GM19455 (cell line): ENCODE results near the gene CADPS2.

ENCODE experiments used
- ATAC-seq: cut with Tn5 transposase; IDR thresholded peaks from one replicate; pipeline ENCODE4 v1.9.1; 2021; ENCODE audit not compliant: unreplicated experiment

The CADPS2 gene

DNA sequence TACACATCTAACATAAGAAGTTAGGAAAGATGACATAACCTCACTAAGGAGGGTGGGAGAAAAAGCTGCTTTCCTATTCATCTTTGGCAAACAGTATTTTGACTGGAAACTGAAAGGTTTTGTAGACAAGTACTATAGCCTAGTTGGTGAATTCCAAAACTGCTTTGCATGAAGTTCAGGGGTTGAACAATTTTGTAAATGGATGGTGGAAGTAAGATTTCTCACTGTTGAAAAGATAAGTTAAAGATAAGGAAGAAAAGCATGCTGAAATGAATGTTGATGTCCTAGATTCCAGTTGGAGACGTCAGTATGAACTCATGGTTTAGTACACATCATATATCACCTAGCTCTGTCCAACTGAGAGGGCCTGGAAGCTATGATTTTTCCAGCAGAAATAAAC is 422.6 kb downstream of the CADPS2 start:
- ATAC-seq, result no peak

DNA sequence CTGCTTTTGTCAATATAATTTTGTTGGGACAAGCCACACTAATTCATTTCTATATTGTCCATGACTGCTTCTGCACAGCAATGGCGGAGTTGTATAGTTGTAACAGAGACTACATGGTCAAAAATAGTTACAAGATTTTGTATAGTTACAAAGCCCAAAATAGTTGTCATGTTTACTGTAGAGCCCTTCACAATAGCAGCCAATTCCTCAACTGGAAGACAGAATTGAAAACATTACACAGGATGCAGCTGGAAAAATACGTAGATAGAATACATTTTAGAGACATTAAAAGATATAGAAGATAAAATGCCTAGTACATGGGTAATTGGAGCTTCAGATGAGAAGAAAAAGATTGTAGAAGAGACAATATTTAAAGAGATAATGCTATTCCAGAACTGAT is 425.3 kb downstream of the CADPS2 start:
- ATAC-seq, result no peak

DNA sequence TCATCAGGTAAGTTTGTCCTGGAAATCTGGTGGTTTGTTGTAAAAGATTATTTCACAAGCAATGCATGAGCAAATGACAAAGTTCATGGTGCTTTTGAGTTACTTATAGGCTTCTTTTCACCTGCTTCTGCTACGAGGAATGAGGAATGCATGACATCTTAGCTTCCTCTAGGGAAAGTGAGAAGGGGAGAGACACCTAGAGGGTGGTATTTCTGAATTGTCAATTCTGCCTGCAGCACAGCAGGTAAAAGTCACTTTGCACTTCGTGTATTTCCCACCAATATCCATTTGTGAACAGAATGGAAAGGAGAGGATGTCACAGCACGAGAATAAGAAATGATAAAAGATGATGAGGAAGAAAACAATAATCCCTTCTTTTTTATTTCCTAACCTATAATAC is 428.3 kb downstream of the CADPS2 start:
- ATAC-seq, result no peak

DNA sequence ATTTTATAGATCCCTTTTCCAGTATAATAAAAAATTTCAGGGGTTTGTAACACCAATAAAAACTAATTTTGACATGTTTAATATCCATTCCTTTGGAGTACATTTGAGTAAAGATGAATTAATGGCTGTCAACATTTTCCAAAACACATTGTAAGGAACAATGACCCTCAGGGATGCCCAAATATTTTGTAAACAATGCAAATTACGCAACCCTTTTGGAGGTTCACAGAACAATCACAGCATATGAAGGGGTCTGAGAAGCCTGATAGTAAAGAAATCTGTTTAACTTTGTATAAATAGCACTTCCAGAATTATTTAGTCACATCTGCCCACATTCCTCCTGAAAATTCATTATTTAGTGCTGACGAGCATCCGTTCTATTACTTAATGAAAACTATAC is 428.9 kb downstream of the CADPS2 start:
- ATAC-seq, result no peak

DNA sequence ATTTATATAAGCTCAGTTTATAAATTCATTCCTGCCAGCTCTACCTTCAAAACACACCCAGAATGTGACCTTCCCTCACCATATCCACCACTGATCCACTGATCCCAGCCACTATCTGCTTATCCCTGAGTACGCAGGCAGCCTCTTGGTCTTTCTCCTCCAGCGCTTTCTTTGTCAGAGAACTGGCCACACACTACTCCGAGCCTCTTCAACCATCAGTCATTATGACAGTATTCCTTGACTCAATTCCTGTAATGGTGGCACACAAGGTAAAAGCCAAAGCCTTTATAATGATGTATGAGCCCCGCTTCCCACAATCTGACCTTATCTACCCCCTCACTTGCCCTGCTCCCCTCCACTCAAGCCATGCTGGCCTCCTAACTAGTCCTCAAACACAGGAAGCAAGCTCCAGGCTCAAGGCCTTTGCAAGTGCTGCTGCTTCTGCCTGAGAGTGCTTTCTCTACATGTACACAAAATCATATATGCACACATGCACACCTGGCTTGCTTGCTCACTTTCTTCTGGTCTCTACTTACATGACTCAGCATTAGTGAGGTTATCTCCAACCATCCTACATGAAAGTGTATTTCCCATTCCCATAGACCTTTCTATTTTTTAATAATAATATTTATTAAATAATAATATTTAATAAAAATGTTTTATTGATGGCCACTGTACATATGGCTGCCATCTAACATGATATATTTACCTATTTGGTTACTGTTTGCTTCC is 431.3 kb downstream of the CADPS2 start:
- no peak for ATAC-seq

DNA sequence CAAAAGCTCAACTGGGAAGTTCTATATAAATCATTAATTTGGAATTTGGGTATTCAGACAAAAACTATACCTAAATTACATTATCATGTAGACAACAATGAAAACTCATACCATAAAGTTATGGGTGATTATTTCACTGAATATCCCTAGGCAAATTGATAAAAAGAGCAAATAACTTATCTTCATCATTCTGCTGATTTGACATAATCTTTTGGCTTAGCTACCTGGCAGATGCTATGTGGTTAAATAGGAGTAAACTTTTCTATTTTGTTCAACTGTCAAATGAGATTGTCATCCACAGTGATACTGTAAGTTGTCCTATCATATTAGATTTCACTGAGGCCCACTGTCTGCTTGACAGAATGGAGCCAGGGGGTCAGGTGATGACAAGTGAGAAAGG is 432.8 kb downstream of the CADPS2 start:
- ATAC-seq, result no peak

DNA sequence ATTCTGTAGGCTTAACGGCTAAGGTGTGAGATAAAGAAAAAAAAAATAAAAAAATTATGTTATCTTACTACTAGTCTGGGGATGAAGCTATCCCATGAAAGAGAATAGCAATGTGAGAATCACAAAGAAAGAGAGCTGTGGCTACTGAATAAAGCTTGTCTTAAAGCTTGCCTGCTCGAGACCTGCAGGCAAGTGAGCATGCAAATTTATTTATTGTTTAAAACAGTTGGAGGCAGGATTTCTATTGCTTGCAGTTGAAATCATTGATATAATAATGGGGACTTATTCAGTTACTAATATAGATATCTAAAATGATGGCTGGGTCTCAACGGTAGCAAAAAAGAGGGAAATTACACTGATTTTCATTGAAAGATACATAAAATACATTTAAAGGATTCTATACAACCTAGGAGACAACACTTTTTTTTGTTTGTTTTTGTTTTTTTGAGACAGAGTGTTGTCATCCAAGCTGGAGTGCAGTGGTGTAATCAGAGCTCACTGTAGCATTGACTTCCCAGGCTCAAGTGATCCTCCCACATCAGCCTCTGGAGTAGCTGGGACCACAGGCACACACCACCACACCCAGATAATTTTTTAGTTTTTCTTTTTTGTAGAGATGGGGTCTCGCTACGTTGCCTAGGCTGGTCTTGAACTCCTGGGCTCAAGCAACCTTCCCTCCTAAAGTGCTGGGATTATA is 437.2 kb downstream of the CADPS2 start:
- ATAC-seq, result no peak

DNA sequence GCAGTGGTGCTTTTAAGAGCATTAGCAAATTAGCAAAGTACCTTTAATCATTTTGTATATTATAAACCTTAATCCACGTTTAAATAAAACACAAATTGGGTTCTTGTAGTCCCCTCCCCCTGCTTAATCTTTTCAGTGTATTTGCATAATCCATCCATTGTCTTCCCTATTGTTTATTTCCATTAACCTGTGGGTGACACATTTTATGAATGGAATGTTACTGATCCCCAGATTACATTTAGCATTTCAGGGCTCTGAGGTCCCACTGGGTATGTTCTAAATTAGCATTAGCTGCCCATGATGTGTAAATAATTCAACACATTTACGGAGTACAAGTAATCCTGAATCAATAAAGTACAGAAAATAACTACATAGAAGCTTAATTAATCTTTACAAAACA is 443.3 kb downstream of the CADPS2 start:
- ATAC-seq, result no peak

DNA sequence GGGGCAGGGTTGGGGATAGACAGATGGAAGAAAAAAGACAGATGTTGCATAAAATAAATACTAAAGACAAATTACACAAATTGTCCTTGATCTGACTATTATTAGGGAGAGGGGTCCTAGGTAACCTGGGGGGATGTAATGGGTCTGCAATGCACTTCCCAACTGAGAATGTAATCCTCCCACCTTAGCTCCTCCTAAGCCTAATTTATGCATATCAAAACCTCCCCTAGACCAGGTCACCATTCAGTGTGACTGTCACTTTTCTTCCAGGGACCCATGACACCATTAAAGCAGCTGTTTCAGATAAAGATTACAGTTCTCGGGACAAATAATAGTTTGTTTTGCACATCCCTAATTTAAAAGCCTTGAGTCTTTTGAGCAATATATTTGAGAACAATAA is 447.8 kb downstream of the CADPS2 start:
- ATAC-seq, result no peak

DNA sequence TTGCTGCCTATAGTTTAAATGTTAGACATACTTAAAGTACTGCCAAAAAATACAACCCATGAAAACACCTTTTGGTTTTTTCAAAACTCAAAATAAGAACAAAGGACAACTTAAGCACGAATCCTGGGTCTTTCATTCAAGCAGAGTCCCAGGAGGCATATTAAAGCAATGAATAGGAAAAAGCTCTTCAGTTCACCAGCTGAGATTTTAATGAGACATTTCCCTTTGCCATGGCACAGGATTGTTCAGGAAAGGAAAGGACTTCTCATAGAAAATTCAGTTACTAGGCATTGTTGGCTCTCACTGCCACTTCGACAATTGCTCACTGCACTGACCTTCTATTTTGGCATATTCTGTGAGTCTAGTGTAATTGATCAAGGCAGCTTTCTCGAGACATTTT is 448.3 kb downstream of the CADPS2 start:
- ATAC-seq, result no peak

DNA sequence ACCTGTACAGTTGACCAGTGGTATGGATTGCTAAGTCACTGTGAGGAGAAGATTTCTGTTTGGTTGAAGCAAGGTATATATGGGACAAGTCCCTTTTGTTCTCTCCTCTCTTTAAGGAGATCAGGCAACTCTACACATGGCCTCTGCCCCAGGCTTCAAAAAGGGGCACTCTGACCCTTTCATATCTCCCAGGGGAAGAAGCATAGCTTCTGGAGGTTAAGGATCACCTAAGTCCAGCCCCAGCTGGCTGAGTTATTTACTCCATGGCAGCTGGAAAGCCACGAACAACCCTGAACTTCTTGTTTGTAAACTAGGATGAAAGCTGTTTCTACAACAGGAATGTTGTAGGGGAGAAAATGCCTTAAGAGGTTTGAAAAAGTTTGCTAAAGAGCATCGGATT is 452.5 kb downstream of the CADPS2 start:
- ATAC-seq, result no peak

DNA sequence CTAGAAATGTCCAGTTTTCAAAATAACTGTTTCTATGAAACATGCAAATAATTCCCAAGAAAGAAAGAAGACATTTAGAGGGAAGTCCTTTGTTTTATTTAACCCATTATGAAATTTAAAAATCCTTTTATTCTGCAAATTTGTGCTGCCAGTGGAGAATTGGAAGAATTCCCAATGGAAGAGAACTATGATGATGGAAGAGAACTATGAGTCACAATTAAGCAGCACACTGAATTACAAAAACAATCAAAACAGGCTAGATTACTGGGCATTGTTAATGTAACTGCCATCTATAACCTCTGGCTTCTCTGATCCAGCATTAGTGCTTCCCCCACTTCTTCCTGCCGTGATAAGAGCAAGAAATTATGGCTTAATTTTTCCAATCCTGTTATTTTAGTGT is 455.6 kb downstream of the CADPS2 start:
- ATAC-seq, result no peak

DNA sequence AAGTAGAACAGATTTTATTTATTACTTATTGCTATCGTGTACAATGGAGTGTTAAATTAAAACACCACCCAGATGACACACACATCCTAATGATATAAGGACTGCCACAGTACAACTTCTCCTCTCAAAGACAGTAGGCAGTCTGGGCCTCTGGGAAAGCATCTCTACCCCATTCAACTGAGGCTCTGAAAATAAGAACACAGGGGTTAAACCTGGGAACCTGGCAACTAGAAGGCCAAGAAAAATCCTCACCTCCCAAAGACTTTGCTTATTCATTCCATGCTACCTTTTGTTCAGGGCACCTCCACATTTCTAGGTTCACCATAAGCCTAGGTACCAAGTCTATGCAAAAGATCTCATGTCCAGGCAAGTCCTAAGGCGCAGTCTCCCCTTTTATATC is 456.3 kb downstream of the CADPS2 start:
- ATAC-seq, result no peak

DNA sequence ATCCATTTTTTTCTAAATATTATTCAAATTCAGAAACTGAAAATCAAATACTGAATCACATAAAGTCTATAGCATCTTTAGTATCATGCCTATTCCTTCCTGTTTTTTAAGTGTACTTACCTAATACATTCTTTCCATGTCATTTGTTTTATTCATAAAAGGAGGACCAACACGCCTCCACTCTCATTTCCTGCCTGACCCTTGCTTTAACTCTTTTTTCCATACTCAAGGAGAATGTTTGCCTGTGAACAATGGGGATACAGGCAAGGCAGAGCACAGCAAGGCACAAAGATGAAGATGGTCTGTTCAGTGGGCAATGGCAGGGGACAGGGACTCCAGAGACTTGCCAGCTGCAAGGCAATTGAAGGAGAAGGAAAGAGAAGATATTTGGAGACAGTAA is 460.5 kb downstream of the CADPS2 start:
- no peak for ATAC-seq

DNA sequence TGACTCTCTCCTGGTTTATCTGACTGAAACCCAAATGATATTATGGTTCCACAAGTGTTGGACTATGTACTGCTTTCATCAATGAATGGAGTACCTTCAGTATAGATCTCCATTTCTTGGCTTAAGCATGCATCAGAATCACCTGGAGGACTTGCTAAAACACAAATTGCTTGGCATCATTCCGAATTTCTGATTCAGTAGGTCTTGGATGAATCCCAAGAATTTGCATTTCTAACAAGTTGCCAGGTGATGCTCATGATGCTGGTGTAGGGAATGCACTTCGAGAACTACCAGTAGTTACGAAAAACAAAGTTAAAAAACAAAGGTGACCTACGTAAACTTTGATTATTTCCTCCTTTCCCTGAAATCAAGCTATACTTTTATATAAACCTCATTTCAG is 462.7 kb downstream of the CADPS2 start:
- ATAC-seq, result no peak

DNA sequence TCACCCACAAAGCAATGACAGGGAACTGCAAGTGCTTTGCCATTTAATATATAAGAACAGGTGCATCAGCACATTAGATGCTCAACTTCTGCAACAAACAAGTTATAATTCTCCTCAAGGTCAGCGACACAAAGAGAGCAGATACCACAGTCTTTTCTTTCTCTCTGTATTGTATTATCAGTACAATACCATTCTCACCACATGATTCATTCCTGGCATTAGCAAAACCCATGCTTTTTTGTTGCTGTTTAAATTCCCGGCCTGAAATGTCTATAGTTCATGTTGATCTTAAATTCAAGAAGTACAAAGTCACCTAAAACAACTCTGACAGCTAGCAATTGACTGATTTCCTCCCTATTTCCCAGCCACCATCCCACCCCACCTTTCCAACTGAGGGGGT is 469.9 kb downstream of the CADPS2 start:
- ATAC-seq, result no peak

DNA sequence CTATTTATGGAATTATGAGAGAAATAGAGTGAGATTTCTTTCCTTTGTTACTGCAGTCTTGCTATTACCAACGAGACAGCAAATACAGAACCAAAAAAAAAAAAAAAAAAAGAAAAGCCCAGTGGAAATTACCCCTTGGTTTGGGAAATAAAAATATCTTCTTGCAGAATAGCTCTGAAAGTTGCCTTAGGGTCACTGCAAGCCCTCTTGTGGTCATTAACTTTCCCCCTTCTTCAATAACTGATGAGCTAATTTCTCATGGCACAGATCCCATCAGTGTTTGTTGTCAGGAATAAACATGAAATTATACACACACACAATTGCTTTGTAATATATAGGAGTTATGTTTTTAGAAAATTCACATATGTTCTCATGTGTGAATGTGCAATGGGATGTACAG is 470.8 kb downstream of the CADPS2 start:
- ATAC-seq, result no peak

DNA sequence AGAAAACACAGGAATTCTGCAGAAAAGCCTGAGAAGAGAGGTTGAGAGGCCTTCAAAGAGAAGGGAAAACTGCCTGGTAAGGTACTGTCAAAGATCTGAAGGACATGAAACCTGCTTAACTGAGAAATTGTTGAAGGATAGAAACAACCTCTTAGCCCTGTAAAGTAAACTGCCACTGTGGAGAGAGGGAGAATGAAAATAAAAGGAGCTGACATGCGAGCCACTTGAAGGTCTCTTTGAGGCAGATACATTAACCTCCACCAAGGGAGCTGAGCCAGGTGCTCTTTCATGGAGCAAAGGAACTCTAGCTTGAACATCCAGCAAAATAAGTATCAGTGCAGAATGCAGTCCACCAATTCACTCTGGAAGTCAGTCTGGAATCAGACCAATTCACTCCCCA is 472.9 kb downstream of the CADPS2 start:
- no peak for ATAC-seq

DNA sequence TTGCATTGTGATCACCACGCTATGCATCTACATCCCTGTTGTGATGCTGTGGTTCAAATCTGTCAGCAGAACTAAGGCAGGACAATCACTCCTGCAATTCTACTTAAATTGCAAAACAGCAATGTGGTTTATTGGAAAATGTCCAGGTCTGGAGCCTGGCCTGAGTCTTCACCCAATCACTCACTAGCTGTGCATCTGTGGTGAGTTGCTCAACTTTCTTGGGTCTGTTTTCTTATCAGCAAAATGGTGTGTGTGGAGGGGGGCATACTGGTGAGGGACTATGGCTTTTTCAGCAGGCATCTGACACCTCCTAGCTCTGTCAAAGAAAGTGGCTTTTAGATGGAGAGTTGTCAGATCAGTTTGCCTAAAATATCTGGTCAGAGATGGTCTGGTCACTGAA is 473.4 kb downstream of the CADPS2 start:
- ATAC-seq, result no peak

DNA sequence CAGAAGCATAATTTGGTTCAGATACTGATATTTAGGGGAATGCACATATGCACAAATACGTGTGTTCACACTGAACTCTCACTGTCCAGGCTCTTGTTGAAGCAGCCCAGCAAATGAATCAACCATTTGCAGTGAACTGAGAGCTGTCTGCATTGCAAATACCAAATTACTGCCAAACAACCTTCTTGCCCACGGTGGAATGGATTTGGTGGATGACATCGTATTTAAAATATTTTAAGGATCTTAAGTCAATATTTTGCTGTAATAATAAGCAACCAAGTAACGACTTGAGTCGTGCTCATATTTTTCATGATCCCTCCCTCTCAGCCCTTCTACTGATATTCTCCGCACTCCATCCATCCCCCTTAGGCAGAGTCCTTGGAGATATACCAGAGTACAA is 473.8 kb downstream of the CADPS2 start:
- no peak for ATAC-seq

DNA sequence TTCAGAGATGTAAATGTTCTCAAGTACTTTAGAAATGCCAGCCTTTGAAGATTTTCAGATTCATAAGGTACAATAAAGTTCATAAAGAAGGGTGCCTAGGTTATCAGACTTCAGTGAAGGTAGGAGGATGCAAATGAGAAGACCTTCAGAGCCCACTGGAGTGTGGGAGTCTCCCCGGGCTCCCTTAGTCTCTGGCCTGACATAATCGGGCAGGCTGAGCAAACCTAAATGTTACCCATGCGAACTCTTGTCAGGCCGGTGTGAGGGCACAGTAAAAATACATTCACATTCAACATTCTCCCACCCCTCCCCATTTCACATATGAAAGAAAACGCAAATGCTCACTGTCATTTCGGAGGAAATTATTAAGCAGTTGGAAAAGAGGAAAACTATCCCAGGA is 479.1 kb downstream of the CADPS2 start:
- no peak for ATAC-seq

DNA sequence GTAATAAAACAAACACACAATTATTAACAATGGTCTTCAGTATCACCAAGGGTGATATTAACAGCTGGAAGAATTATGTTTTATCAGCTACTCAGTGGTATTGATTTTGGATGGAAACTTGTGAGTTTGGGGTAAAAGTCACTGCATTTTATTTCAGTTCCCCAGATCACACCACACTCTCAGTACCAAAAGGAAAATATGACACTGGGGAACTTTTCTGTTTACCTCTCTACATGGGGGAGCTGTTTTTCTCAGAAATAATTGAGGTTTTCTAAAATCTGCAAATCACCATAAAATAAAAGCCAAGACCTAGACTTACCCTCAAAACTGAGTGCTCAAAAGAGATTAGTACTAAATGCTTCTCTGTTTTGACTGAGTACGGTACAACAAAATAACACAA is 483.1 kb downstream of the CADPS2 start:
- ATAC-seq, result no peak

DNA sequence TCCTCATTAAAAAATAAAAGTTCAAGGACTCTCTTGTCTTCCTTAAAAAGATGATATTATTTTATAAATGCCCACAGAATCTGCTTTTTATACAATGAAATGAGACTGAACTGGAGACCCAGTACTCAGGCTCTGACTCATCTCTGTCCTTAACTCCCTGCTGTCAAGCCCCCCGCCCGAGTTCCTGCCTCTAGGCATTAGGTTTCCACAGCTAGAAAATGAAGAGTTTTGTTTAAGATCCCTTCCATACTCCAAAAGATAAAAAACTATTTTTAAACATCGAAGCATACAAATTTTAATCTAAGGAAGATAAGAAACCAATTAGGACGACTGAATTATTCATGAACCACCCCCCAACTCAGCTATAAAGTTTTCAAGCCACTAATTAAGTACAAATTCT is 484.0 kb downstream of the CADPS2 start:
- ATAC-seq, result no peak
